ENCODE results near the gene EML3. TPM values are rescaled to one million over a fixed set of nuclear protein-coding genes. Genes with fewer than 3 reads are reported as not detected.

The EML3 gene
- total and polyA plus RNA-seq, 2 of the 13 experiments (the other 11 are each of a cell fraction or from before 2014, with no cell fraction given) = 10.6 to 12.3 TPM

DNA sequence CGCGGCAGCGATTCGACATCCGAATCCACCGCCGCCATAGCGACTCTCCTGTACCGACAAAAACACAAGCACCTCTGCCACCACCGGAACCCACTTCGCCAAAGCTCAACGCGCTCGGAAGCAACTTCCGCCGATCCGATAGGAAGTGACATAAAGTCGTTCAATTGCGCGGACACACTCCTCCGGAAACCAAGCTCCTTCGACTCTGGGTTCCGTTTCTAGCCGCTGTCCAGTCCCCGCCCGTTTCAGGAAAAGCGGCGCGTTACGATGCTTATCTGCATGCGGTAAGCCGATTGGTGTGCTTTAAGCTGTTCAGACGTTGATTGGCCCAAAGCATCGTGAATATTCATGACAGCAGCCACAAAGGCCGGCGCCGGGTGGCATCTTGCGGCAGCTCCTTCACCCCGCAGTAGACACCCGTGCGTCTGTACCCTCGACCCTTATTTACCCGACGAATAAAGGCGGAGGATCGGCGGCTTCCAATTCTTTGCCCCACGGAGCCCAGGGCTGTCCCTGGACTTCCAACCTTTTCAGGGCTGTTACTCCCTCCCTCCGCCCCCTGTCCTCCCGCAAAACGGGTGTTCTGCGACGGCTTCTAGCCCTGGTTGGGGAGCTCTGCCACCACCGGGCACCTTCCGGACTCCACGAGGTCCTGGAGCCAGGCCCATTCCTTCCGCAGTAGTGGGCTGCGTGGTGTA, 21.0 kb downstream of the EML3 start, which contains the start of gene TUT1 (continued):
- no peak for TF ChIP-seq AKAP8 (CRISPR knock-in tag; IDR thresholded peaks at IDR 0.05)
- peak; percentile 89 for TF ChIP-seq SALL1 (CRISPR knock-in tag; IDR thresholded peaks at IDR 0.05)
- no peak for TF ChIP-seq ZNF101 (CRISPR knock-in tag; IDR thresholded peaks at IDR 0.05; ENCODE audit: borderline replicate concordance, low read depth)
- TF ChIP-seq SKI (IDR thresholded peaks at IDR 0.05; ENCODE audit: partially characterized antibody) = peak; percentile 82
- TF ChIP-seq NCOA2 (CRISPR knock-in tag; IDR thresholded peaks at IDR 0.05) = peak; percentile 56; the same call in 1 of the 2 replicates
- peak; percentile 87 for TF ChIP-seq KLF9 (CRISPR knock-in tag; IDR thresholded peaks at IDR 0.05; ENCODE audit: low read depth)
- peak; percentile 86; the same call in 1 of the 2 replicates for TF ChIP-seq KDM4B (CRISPR knock-in tag; IDR thresholded peaks at IDR 0.05)
- TF ChIP-seq JUN (CRISPR knock-in tag; IDR thresholded peaks at IDR 0.05) = peak; percentile 50; the same call in 1 of the 2 replicates
- peak; percentile 74; the same call in 1 of the 2 replicates for TF ChIP-seq PHF21A (CRISPR knock-in tag; IDR thresholded peaks at IDR 0.05)
- TF ChIP-seq ZNF850 (CRISPR knock-in tag; conservative IDR thresholded peaks at IDR 0.05) = no peak
- TF ChIP-seq NFYC (CRISPR knock-in tag; IDR thresholded peaks at IDR 0.05) = peak; percentile 84
- TF ChIP-seq ZBTB8A (CRISPR knock-in tag; IDR thresholded peaks at IDR 0.05; ENCODE audit: borderline replicate concordance, low read depth) = no peak; the same call in 1 of the 2 replicates
- TF ChIP-seq, protein P1, sequence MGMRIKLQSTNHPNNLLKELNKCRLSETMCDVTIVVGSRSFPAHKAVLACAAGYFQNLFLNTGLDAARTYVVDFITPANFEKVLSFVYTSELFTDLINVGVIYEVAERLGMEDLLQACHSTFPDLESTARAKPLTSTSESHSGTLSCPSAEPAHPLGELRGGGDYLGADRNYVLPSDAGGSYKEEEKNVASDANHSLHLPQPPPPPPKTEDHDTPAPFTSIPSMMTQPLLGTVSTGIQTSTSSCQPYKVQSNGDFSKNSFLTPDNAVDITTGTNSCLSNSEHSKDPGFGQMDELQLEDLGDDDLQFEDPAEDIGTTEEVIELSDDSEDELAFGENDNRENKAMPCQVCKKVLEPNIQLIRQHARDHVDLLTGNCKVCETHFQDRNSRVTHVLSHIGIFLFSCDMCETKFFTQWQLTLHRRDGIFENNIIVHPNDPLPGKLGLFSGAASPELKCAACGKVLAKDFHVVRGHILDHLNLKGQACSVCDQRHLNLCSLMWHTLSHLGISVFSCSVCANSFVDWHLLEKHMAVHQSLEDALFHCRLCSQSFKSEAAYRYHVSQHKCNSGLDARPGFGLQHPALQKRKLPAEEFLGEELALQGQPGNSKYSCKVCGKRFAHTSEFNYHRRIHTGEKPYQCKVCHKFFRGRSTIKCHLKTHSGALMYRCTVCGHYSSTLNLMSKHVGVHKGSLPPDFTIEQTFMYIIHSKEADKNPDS (CRISPR knock-in tag; IDR thresholded peaks at IDR 0.05) = no peak
- 0 out of 2 replicates have a peak, but pooled peaks have one; percentile 61 for TF ChIP-seq ZKSCAN1 (IDR thresholded peaks at IDR 0.05; ENCODE audit: low read length)
- 0 out of 2 replicates have a peak, but pooled peaks have one; percentile 23 for TF ChIP-seq ZNF775 (CRISPR knock-in tag; IDR thresholded peaks at IDR 0.05; ENCODE audit: borderline replicate concordance)
- peak; percentile 95 for TF ChIP-seq CREB1 (IDR thresholded peaks at IDR 0.05)
- TF ChIP-seq CREB1 (CRISPR knock-in tag; IDR thresholded peaks at IDR 0.05) = peak; percentile 99
- peak; percentile 87 for TF ChIP-seq ZNF501 (CRISPR knock-in tag; IDR thresholded peaks at IDR 0.05)
- TF ChIP-seq, protein P2, sequence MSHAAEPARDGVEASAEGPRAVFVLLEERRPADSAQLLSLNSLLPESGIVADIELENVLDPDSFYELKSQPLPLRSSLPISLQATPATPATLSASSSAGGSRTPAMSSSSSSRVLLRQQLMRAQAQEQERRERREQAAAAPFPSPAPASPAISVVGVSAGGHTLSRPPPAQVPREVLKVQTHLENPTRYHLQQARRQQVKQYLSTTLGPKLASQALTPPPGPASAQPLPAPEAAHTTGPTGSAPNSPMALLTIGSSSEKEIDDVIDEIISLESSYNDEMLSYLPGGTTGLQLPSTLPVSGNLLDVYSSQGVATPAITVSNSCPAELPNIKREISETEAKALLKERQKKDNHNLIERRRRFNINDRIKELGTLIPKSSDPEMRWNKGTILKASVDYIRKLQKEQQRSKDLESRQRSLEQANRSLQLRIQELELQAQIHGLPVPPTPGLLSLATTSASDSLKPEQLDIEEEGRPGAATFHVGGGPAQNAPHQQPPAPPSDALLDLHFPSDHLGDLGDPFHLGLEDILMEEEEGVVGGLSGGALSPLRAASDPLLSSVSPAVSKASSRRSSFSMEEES (CRISPR knock-in tag; IDR thresholded peaks at IDR 0.05) = 0 out of 2 replicates have a peak, but pooled peaks have one; percentile 27
- TF ChIP-seq, protein P3, sequence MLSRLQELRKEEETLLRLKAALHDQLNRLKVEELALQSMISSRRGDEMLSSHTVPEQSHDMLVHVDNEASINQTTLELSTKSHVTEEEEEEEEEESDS (CRISPR knock-in tag; IDR thresholded peaks at IDR 0.05; ENCODE audit: borderline replicate concordance) = peak; percentile 98
- TF ChIP-seq ZNF776 (CRISPR knock-in tag; IDR thresholded peaks at IDR 0.05) = no peak
- TF ChIP-seq YEATS4 (CRISPR knock-in tag; IDR thresholded peaks at IDR 0.05; ENCODE audit: borderline replicate concordance) = peak; percentile 93
- peak; percentile 73; the same call in 1 of the 2 replicates for TF ChIP-seq PITX1 (CRISPR knock-in tag; IDR thresholded peaks at IDR 0.05)

All from HepG2 (cell line).